IgD-negative memory B cell (primary cell): ENCODE results near the gene TNK1. TPM values are rescaled to one million over a fixed set of nuclear protein-coding genes. Genes with fewer than 3 reads are reported as not detected.

Experiments used
- H3K27ac Mint-ChIP-seq, 3 donors: one replicate each; pipeline ENCODE4 v1.8.0; 2020 to 2022; ENCODE audit warnings: mild to moderate bottlenecking in 3 of 3, mixed read lengths in 3 of 3, moderate library complexity in 1 of 3
- H3K27me3 Mint-ChIP-seq: one replicate; pipeline ENCODE4 v1.8.0; 2021; ENCODE audit warnings: mixed read lengths
- H3K36me3 Mint-ChIP-seq: one replicate; pipeline ENCODE4 v1.8.0; 2020; ENCODE audit warnings: mild to moderate bottlenecking, mixed read lengths
- H3K4me1 Mint-ChIP-seq, 3 donors: one replicate each; pipeline ENCODE4 v1.8.0; 2020 to 2022; ENCODE audit warnings: mixed read lengths in 3 of 3, mild to moderate bottlenecking in 1 of 3
- H3K4me3 Mint-ChIP-seq, 4 donors: one replicate each; pipeline ENCODE4 v1.8.0; 2020 to 2022; ENCODE audit warnings: mild to moderate bottlenecking in 4 of 4, mixed read lengths in 4 of 4, moderate library complexity in 3 of 4
- H3K9me3 Mint-ChIP-seq, 3 donors: one replicate each; pipeline ENCODE4 v1.8.0; 2020 to 2021; ENCODE audit warnings: mixed read lengths in 3 of 3, mild to moderate bottlenecking in 1 of 3
- polyA plus RNA-seq: library from polyadenylated mRNA; unstranded; fragments of 300-500 nt; fragmentation: Illumina TruSeq; gene quantifications from one replicate; pipeline ENCODE4 v1.2.3, GENCODE V29; 2021

TNK1 gene
- polyA plus RNA-seq, 1 donor from 2014 or later, result 4.4 TPM

DNA sequence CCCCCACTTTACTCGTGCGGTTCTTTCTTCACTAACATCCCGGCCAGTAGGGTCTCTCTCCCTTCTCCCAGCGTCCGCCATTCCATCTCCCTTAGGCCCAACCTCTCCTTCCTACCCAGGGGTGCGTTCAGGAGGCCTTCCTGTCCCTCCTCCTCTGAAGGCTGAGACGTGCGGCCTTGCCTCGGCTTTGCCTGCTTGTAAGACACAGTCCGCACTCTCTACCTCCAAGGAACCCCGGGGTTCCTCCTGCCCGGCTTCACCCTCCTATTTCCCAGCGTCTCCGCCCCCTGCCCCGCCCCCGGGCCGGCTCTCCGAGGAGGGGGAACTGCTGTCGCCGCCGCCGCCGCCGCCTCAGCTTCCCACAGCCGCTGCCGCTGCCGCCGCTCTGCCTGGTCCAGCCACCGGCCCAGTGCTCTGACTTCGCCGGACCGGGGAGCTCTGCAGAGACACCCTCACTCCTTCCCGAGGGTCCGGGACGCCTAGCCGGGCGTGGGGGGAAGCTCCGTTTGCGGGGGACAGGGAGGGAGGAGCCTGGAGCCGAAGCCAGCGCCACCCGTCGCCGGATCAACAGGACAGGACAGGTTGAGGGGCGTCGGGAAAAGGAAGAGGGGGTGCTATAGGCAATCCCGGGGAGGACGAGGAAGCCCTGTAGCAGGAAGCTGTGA lies 57.2 kb downstream of the TNK1 start:
- H3K27me3 Mint-ChIP-seq, result peaks cover 38% of the 10 kb centered on the region
- peaks cover 4% of the 10 kb centered on the region for H3K36me3 Mint-ChIP-seq
- H3K4me3 Mint-ChIP-seq, result peak overlapping the region; percentile 55 to 93 (median 63)
- H3K27ac Mint-ChIP-seq, result peak overlapping the region; percentile 35 to 72 (median 40)
- peaks cover 18 to 30% (median 21%) of the 10 kb centered on the region in 3 donors for H3K4me1 Mint-ChIP-seq
- no peaks in the 10 kb centered on the region for H3K9me3 Mint-ChIP-seq

DNA sequence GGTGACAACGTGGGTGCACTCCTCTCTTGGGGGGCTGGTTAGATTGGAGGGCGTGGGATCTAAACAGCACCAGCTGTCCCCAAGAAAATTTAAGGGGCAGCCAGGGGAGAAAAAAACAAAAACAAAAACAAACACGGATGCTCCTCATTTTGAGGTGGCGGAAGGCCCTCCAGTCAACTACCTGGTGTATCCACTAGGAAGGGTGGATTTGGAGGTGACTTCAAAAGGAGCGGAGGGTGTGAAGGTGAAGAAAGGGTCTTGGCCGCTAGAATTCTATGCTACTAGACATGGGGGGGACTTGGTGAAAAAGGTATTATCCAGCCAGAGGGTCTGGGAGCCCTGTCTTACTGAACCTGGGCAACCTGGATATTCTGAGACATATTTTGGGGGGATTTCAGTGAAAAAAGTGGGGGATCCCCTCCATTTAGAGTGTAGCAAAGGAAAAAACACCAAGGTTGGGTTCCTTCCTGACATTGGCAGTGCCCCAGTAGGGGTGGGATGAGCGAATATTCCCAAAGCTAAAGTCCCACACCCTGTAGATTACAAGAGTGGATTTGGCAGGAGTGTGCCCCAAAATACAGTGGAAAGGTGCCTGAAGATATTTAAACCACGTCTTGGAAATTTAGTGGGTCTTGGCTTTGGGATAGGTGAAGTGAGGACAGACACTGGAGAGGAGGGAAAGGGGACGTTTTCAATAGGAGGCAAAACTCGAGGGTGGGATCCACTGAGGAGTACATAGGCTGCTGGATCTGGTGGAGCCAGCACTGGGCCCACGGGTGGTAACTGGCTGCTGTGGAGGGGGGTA lies 58.0 kb downstream of the TNK1 start:
- no peaks in the 10 kb centered on the region for H3K9me3 Mint-ChIP-seq
- H3K27ac Mint-ChIP-seq, result peak overlapping the region in 1 of 3 donors; percentile 72
- H3K36me3 Mint-ChIP-seq, result peaks cover 4% of the 10 kb centered on the region
- H3K27me3 Mint-ChIP-seq, result peaks cover 43% of the 10 kb centered on the region
- H3K4me1 Mint-ChIP-seq, result peaks cover 21 to 30% (median 21%) of the 10 kb centered on the region in 3 donors
- H3K4me3 Mint-ChIP-seq, result peak overlapping the region; percentile 10 to 93 (median 58)

Other genes with a start within 250 kb of the TNK1 start
- gene ASGR1, start 201.7 kb upstream of the TNK1 start, polyA plus RNA-seq, result 0.50 TPM
- 0.38 TPM for gene DLG4, start 161.3 kb upstream of the TNK1 start, polyA plus RNA-seq
- gene ACADVL, start 161.2 kb upstream of the TNK1 start, polyA plus RNA-seq, result 88.6 TPM
- 32.3 TPM for gene DVL2, start 146.6 kb upstream of the TNK1 start, polyA plus RNA-seq
- gene PHF23, start 141.6 kb upstream of the TNK1 start, polyA plus RNA-seq, result 38.2 TPM
- gene GABARAP, start 138.6 kb upstream of the TNK1 start, polyA plus RNA-seq, result 1,138 TPM
- 48.7 TPM for gene CTDNEP1, start 129.4 kb upstream of the TNK1 start, polyA plus RNA-seq
- gene ELP5, start 128.9 kb upstream of the TNK1 start, polyA plus RNA-seq, result 86.8 TPM
- gene CLDN7, start 118.6 kb upstream of the TNK1 start, polyA plus RNA-seq, result 1.2 TPM
- not detected for gene SLC2A4, start 99.4 kb upstream of the TNK1 start, polyA plus RNA-seq
- not detected for gene YBX2, start 86.5 kb upstream of the TNK1 start, polyA plus RNA-seq
- gene EIF5A, start 73.5 kb upstream of the TNK1 start, polyA plus RNA-seq, result 221 TPM
- 128 TPM for gene GPS2, start 65.7 kb upstream of the TNK1 start, polyA plus RNA-seq
- 1.7 TPM for gene NEURL4, start 51.8 kb upstream of the TNK1 start, polyA plus RNA-seq
- 251 TPM for gene ACAP1, start 44.6 kb upstream of the TNK1 start, polyA plus RNA-seq
- 6.8 TPM for gene KCTD11, start 28.9 kb upstream of the TNK1 start, polyA plus RNA-seq
- gene TMEM95, start 25.9 kb upstream of the TNK1 start, polyA plus RNA-seq, result not detected
- gene PLSCR3, start 13.4 kb downstream of the TNK1 start, polyA plus RNA-seq, result 113 TPM
- gene TMEM256, start 23.0 kb downstream of the TNK1 start, polyA plus RNA-seq, result 84.7 TPM
- gene NLGN2, start 26.8 kb downstream of the TNK1 start, polyA plus RNA-seq, result not detected
- gene SPEM1, start 39.2 kb downstream of the TNK1 start, polyA plus RNA-seq, result not detected
- gene SPEM2, start 44.5 kb downstream of the TNK1 start, polyA plus RNA-seq, result not detected
- gene SPEM3, start 47.8 kb downstream of the TNK1 start, polyA plus RNA-seq, result not detected
- 25.5 TPM for gene TMEM102, start 54.3 kb downstream of the TNK1 start, polyA plus RNA-seq
- not detected for gene FGF11, start 58.4 kb downstream of the TNK1 start, polyA plus RNA-seq
- gene CHRNB1, start 64.0 kb downstream of the TNK1 start, polyA plus RNA-seq, result 13.8 TPM
- 15.9 TPM for gene ZBTB4, start 98.5 kb downstream of the TNK1 start, polyA plus RNA-seq
- not detected for gene SLC35G6, start 100.4 kb downstream of the TNK1 start, polyA plus RNA-seq
- 55.7 TPM for gene POLR2A, start 103.3 kb downstream of the TNK1 start, polyA plus RNA-seq
- 45.1 TPM for gene TNFSF12, start 168.0 kb downstream of the TNK1 start, polyA plus RNA-seq
- 5.1 TPM for gene TNFSF13, start 177.7 kb downstream of the TNK1 start, polyA plus RNA-seq
- 19.0 TPM for gene SENP3, start 180.8 kb downstream of the TNK1 start, polyA plus RNA-seq
- gene CD68, start 198.5 kb downstream of the TNK1 start, polyA plus RNA-seq, result 26.9 TPM
- 37.9 TPM for gene MPDU1, start 202.8 kb downstream of the TNK1 start, polyA plus RNA-seq
- not detected for gene SOX15, start 209.0 kb downstream of the TNK1 start, polyA plus RNA-seq
- 20.0 TPM for gene FXR2, start 233.8 kb downstream of the TNK1 start, polyA plus RNA-seq
- 37.7 TPM for gene SAT2, start 246.7 kb downstream of the TNK1 start, polyA plus RNA-seq
- not detected for gene SHBG, start 249.0 kb downstream of the TNK1 start, polyA plus RNA-seq